RWPE2 (cell line): ENCODE data around the gene HECTD4.

Experiments
- ATAC-seq: fragments of 200-7000 bp; cut with Tn5 transposase; 3 replicates; pipeline ENCODE4 v1.9.1; 2021; ENCODE audit warnings: low read depth
- DNase-seq: peaks from one replicate; pipeline ENCODE4 v3.0.0-alpha.2; 2020; ENCODE audit warnings: low spot score
- H3K27ac ChIP-seq: fragments of 450-650 bp; 2 replicates; pipeline ENCODE4 v1.5.1; 2017; ENCODE audit warnings: mild to moderate bottlenecking; ENCODE audit not compliant: poor library complexity, severe bottlenecking
- H3K27me3 ChIP-seq: fragments of 250-450 bp; sonication (Bioruptor Pico); 2 replicates; pipeline ENCODE4 v1.5.1; 2021; ENCODE audit warnings: mild to moderate bottlenecking, moderate library complexity; ENCODE audit not compliant: insufficient read depth, poor library complexity, severe bottlenecking
- H3K36me3 ChIP-seq: fragments of 250-450 bp; sonication (Bioruptor Pico); 2 replicates; pipeline ENCODE4 v1.5.1; 2020; ENCODE audit warnings: low read depth, mild to moderate bottlenecking, moderate library complexity
- H3K4me1 ChIP-seq: fragments of 250-450 bp; sonication (Bioruptor Pico); 2 replicates; pipeline ENCODE4 v1.5.1; 2021; ENCODE audit warnings: mild to moderate bottlenecking, moderate library complexity; ENCODE audit not compliant: insufficient read depth, poor library complexity, severe bottlenecking
- H3K4me3 ChIP-seq: fragments of 250-450 bp; sonication (Bioruptor Pico); 2 replicates; pipeline ENCODE4 v1.5.1; 2021; ENCODE audit warnings: mild to moderate bottlenecking, moderate library complexity; ENCODE audit not compliant: severe bottlenecking
- H3K9me3 ChIP-seq: fragments of 250-450 bp; sonication (Bioruptor Pico); 2 replicates; pipeline ENCODE4 v1.5.1; 2021; ENCODE audit warnings: mild to moderate bottlenecking, moderate library complexity; ENCODE audit not compliant: severe bottlenecking
- CTCF ChIP-seq: fragments of 450-650 bp; IDR thresholded peaks from one replicate; pipeline ENCODE4 v1.5.1; 2017; ENCODE audit warnings: mild to moderate bottlenecking, moderate library complexity; ENCODE audit not compliant: poor library complexity, severe bottlenecking

The HECTD4 gene

GRCh38 chr12:112367965-112368364, 14.3 kb downstream of the HECTD4 start:
- no peak for ATAC-seq

GRCh38 chr12:112362310-112362709, 19.9 kb downstream of the HECTD4 start:
- DNase-seq, result no peak
- Histone ChIP-seq H3K36me3 (no peaks in the 10 kb centered on the region), H3K27ac (no peak overlapping the region), H3K27me3 (no peaks in the 10 kb centered on the region), H3K9me3 (no peaks in the 10 kb centered on the region), H3K4me1 (no peaks in the 10 kb centered on the region), H3K4me3 (no peak overlapping the region)
- TF ChIP-seq CTCF, result no peak
- ATAC-seq, result no peak

More at GRCh38 chr12:112367965-112368364, 14.3 kb downstream of the HECTD4 start:
- Histone ChIP-seq H3K4me3 (no peak overlapping the region), H3K36me3 (no peaks in the 10 kb centered on the region), H3K4me1 (no peaks in the 10 kb centered on the region), H3K27me3 (no peaks in the 10 kb centered on the region), H3K27ac (no peak overlapping the region), H3K9me3 (no peaks in the 10 kb centered on the region)
- TF ChIP-seq CTCF, result no peak
- no peak for DNase-seq

GRCh38 chr12:112361271-112361670, 21.0 kb downstream of the HECTD4 start:
- DNase-seq (no peak), ATAC-seq (no peak)
- Histone ChIP-seq H3K27me3 (no peaks in the 10 kb centered on the region), H3K4me1 (no peaks in the 10 kb centered on the region), H3K36me3 (no peaks in the 10 kb centered on the region), H3K27ac (no peak overlapping the region), H3K9me3 (no peaks in the 10 kb centered on the region), H3K4me3 (no peak overlapping the region)
- no peak for TF ChIP-seq CTCF

GRCh38 chr12:112359290-112359689, 22.9 kb downstream of the HECTD4 start:
- no peak for TF ChIP-seq CTCF
- no peaks in the 10 kb centered on the region for H3K9me3 ChIP-seq
- no peak for DNase-seq

GRCh38 chr12:112357214-112357613, 25.0 kb downstream of the HECTD4 start:
- H3K9me3 ChIP-seq, result no peaks in the 10 kb centered on the region
- H3K4me1 ChIP-seq, result peaks cover 6% of the 10 kb centered on the region
- H3K36me3 ChIP-seq, result no peaks in the 10 kb centered on the region
- DNase-seq (no peak), ATAC-seq (no peak)
- H3K27me3 ChIP-seq, result no peaks in the 10 kb centered on the region
- no peak overlapping the region for H3K4me3 ChIP-seq
- H3K27ac ChIP-seq, result no peak overlapping the region
- TF ChIP-seq CTCF, result no peak

More at GRCh38 chr12:112359290-112359689, 22.9 kb downstream of the HECTD4 start:
- Histone ChIP-seq H3K4me1 (no peaks in the 10 kb centered on the region), H3K4me3 (no peak overlapping the region), H3K27ac (no peak overlapping the region), H3K36me3 (no peaks in the 10 kb centered on the region), H3K27me3 (no peaks in the 10 kb centered on the region)
- ATAC-seq, result no peak
